ENCODE data around the gene KREMEN2. TPM values are rescaled to one million over a fixed set of nuclear protein-coding genes. Genes with fewer than 3 reads are reported as not detected.

Gene KREMEN2
- total RNA-seq, 1 experiment from 2014 or later, result 1.7 TPM

DNA sequence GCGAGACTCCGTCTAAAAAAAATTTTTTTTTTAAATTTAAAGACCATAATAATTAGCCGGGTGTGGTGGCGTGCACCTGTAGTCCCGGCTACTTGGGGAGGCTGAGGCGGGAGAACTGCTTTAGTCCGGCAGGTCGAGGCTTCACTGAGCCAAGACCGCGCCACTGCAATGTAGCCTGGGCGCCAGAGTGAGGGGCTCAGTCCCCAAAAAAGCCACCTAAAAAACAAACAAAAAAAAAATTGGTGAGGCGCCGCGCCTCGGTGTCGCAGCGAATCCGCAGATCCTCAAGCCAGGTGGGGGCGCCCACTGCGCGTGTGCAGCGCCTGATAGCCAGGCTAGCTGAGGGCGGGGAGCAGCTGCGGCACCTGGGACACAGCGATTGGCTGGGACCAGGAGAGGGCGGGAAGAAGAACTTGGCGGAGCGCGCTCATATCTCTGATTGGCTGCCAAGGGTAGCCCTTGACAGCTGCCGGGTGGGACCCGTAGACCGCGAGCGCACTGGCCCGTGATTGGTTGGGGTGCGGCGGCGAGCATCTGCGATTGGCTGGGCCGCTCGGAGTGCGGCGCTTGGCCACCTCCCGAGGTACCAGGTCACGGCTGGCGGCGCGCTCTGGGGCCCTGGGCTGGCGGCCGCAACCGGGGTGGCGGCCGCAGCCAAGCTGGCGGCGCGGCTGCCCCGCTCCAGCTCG is 39.7 kb downstream of the KREMEN2 start:
- DNase-seq (ENCODE audit: low spot score), result peak; percentile 99

DNA sequence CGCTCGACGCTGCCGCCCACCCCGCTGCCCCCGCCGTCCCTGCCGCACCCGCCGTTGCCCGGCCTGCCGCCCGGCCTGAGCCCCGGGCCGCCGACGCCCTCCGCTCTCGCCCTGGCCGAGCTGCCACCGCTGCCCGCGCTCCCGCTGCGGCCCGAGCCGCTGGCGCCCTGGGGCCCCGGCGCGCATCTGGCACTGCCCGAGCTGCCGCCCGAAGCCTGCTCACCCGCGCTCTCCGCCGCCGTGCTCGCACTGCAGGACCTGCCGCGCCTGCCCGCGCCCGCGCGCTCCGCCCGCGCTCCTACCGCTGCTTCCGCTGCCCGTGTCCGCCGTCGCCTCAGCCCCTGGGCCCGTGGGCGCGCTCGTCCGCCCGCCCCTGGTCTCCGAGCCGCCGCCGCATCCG is 40.2 kb downstream of the KREMEN2 start:
- DNase-seq (ENCODE audit: low spot score), result no peak

DNA sequence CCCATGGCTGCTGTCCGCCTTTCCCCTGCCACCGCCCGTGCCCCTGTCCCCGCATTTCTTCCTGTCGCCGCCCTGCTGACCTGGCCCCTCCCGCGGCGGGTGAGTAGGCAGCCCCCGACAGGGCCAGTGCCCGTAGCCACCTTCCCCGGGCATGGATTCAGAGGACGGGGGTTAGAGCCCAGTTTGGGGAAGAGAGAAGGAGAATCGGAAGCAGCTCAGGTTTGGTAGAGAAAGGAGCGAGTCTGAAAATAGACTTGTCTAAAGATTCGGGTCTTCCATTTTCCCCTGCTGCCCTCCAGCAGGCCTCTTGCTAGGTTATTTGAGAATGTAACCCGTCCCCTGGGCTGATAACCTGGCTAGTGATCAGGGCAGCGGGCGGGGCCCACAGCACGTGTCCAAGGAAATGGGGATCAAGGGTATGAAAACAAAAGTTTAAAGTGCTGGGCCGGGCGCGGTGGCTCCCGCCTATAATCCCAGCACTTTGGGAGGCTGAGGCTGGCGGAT is 40.8 kb downstream of the KREMEN2 start:
- no peak for DNase-seq (ENCODE audit: low spot score)

DNA sequence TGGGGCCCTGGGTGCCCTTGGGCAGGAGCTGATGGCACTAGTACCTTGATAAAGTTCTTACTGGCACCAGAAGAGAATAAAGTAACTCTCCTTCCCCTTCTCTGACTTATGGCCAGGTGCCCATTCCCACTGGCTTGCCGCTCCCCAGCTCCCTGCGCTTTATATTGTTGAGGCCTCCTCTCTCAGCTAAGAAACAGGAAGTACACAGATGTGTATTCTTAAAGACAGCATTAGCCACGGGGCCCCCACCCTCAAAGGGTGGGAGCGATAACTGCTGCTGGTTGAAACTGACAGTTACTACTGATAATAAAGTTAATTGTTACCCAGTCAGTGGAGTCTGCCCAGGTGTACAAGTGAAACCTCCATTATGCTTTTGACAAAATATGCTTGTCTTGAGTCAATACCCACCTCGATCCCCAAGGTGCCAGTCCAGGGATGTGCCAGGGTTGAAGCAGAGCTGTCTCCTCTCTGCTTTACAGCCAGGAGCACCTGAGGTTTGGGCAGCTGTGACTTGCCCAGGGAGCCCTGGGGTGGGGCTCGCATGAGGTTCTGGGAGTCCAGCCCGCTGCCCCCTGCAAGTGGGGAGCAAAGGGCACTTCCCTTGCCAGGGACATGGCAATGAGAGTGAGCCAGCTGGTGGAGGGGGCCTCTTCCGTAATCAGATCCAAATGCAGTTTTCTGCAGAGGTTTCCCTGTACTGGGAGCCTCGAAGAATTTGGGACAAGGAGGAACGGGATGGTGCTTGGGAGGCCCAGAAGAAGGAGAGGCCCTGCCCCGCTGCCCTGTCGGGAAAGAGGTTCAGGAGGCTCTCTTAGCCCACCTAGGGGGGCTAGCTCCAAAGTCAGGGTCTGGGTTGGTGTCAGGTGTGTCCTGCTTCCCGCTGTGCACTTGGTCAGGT is 43.2 kb downstream of the KREMEN2 start:
- DNase-seq (ENCODE audit: low spot score), result no peak

DNA sequence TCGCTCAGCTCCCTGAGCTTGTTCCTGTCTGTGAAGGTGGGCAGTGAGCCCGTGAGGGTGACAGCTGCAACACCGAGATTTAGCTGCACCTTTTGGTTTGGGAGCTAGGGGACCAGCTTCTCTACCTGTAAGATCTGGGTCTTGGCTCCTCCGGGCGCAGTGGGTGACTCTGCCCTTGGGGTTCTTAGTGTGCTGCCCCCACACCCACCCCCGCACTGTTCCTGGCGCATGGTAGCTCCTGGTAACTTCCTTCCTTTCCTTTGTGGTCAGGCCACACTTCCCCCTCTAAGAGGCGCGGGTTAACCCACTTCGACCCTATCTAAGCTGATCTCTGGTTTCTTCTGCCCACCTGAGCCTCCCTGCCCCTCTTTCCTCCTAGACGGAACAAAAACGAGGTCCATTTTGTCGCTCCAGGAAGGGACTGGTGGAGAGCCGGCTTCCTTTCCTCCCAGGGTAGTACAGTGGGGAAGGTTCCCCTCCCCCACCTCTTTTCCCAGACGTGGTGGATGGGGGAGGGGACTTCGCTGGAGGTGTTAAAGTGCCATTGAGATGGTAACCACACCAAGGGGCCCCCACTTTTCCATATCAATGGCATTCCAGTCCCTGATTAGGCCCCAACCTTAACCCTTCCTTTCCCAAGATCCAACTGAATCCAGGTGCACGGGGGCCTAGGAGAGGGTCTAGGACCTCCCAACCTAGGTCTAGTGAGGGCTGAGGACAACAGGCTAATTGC is 44.0 kb downstream of the KREMEN2 start:
- no peak for DNase-seq (ENCODE audit: low spot score)

DNA sequence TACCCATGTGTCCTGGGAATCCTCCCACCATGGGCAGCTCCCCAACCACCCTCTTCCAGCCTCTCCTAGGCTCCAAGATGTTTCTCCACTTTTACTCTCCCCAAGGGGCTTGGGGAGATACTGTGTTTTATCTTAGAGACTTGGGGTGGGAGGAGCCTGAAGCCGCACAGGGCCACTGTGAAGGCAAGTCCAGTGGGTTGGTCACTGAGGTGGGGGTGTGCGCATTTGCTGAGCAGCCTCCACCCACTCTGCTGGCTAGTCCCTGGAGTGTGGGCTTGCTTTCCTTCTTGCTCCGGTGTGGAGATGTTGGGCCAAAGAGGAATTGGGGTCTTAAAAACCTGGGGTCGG is 44.6 kb downstream of the KREMEN2 start:
- no peak for DNase-seq (ENCODE audit: low spot score)

DNA sequence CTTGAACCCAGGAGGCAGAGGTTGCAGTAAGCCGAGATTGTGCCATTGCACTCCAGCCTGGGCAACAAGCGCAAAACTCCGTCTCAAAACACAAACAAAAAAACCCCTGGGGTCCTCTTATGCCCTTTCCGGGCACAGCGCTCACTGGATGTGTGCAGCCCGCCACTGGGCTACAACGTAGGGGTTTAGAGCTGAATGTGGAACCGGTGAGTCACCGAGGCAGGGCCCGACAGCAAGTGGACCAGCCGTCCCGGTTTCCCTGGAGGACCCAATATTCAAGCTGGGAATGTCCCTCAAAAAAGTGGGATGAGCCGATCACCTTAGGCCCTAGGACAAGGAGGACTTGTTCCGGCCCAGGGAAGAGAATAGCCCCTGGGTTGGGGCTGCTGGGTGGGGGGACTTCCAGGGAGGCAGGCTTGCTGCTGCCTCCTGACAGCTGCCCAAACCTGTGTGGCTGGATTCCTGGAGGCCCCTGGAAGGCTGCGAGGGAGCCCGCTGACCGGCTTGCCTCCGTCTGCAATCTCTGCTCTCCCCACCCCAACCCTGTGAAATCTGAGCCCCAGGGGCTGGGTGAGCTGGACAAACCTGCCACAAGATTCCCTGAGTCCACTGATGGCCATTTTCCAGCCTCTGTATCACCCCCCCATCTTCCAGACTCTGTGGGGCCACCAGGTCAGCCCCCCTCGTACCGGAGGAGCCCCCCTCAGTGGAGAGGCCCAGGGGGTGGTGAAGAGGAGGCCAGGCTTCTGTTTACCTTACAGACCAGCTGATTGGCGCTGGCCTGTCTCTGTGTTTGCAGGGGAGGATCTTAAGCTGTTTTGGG is 45.7 kb downstream of the KREMEN2 start:
- DNase-seq (ENCODE audit: low spot score), result no peak

DNA sequence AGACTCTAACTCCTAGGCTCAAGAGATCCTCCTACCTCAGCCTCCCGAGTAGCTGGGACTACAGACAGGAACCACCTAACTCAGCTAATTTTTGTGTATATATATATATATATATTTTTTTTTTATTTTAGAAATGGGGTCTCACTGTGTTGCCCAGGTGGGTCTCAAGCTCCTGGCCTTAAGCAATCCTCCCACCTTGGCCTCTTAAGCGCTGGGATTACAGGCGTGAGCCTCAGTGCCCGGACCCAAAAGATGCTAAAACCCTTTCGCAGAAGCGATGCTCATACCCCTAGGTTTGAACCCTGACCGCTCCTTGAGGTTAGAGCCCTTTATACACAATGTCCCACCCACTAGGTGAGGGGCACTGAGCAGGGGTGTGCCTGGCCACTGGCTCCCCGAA is 46.4 kb downstream of the KREMEN2 start:
- no peak for DNase-seq (ENCODE audit: low spot score)

DNA sequence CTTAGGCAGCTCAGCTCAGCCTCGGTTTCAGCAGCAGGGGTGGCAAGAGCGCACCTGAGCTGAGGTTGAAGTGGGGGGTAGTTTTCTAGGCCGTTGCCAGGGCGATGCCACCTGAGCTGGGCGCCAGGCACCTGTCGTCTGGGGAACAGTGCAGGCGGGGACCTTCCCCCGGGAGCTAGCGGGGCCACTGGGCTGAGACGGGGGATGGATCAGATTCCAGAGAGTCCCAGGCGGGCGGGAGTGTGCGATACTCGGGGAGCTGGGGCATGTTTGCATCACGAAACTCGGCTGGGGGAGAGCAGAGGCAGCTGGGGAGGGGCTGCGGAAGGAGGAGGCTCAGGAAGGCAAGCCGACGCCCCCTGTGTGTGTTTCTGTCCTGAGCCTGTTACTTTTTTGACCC is 48.2 kb downstream of the KREMEN2 start:
- DNase-seq (ENCODE audit: low spot score), result no peak

DNA sequence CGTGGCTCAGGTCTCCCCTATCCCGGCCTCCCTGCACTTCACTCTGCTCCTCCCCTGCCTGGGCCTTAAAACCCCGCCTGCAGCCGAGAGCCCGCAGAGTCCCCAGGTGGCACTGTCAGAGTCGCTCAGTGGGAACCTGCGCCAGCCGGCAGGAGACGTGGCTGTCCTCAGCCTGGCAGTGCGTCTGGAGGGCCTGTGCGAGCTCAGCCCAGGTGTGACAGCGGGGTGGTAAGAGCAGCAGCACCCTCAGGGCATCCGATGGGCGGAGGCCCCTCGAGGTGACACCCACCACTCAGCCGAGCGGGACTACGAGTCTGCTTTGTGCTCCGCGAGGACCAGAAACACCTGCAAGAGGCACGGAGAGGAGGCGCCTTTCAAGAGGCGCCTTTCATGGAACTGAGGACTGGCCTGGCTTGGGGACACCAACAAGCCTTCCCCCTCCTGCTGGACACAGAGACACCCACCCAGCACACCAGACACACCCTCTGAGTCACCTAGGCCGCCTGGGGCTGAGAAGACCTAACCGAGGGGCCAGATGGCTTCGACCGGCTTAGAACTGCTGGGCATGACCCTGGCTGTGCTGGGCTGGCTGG is 48.8 kb downstream of the KREMEN2 start, which contains the start of gene CLDN9:
CLDN9 (plus strand) TSS at position 96 of the 593 bp plus-strand sequence; CDS start at position 536, 440 bp downstream.
- peak; percentile 67 for DNase-seq (ENCODE audit: low spot score)

DNA sequence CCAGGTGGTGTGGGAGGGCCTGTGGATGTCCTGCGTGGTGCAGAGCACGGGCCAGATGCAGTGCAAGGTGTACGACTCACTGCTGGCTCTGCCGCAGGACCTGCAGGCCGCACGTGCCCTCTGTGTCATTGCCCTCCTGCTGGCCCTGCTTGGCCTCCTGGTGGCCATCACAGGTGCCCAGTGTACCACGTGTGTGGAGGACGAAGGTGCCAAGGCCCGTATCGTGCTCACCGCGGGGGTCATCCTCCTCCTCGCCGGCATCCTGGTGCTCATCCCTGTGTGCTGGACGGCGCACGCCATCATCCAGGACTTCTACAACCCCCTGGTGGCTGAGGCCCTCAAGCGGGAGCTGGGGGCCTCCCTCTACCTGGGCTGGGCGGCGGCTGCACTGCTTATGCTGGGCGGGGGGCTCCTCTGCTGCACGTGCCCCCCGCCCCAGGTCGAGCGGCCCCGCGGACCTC is 49.4 kb downstream of the KREMEN2 start:
- DNase-seq (ENCODE audit: low spot score), result peak; percentile 55

DNA sequence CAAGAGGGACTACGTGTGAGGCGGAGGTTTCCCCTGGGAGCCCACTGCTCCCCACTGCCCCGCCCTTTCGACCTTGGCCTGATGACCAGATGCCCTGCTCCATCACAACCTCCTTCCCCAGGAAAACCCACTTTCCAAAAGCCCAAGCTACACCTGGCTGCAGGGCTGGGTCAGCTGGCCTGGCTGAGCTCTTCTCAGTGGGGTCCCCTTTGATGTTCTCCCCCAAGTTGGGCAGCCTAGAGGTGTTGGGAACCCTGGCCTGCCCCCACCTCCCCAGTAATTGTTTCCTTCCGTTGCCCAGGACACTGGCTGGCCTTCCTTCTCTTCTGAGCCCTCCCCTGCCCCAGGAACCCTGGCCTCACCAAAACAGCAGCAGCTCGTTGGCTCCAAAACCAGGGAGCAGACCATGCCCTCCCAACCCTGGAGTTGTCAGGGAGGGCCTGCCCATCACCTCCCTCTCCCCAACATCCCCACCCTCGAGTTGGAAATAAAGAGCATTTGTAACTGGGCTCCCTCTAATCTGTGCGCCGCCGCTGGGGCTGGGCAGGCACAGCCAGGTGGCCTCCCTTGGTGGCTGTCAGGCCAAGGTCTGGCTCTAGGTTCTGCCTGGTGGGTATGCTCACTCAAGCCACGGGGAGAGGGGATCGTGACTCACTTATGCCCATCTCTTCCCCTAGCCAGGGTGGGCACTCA is 50.1 kb downstream of the KREMEN2 start:
- DNase-seq (ENCODE audit: low spot score), result no peak

DNA sequence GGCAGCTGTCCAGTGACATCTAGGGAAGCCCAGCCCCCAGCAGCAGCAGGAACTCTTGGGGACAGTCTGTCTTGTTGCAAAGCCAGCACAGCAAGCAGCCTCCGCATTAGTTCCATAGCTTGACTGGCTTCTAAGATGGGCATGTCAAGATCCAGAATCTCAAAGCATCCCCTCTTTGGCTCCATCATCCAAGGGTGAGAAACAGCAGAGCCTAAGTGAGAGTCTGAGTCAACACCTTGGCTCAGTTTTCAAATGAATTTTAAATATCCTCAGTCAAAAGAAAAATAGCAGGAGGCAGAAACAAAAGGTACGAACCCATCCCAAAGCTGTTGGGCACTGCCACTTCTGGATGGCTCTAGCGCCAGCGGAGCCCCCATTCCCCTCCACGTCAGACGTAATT is 50.9 kb downstream of the KREMEN2 start:
- DNase-seq (ENCODE audit: low spot score), result no peak

DNA sequence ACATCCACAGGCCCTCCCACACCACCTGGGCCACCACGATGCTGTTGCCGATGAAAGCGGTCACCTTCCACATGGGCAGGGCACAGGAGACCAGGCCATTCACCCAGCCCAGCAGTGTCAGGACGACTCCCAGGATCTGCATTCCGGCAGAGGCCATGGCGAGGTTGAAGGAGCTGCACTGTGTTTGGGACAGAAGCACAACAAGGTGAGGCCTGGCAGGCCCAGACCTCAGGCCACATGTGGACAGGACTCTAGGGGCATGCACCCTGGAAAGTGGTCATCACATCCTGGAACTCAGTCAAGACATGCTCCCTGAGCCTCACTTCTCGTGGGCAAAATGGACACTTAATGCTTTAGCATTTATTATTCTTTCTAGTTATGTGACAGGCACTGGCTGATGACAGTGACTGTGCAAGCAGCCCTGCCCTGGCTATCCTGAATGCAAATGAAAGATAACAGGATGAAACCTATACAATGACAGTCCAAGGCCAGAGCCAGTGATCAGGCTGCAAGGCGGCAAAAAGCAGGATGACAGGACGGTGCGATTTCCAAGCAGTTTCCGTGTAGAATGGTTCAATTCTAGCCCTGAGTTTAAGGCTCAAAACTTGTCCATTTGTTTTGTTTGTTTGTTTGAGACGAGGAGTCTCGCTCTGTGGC is 51.9 kb downstream of the KREMEN2 start:
- no peak for DNase-seq (ENCODE audit: low spot score)

DNA sequence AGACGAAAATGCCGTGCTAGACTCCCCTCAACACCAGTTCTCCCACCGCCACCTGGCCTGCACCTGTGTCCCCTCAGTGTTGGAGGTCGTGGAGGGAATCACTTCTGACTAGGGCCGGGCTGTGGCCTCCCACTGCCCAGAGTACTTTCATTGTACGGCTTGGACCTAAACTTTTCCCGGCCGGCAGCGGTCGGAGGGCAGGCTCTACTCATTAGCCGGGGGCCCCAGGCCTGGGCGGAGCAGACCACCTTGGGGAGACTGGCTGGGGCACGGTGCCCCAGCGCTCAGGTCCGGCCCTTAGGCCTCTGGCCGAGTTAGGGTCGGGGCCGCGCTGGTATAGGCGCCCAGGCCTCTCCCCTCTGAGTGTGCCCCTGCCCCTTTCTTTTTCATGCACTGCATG is 53.3 kb downstream of the KREMEN2 start:
- no peak for DNase-seq (ENCODE audit: low spot score)

Data from A172 (cell line).